Right lobe of liver (tissue), 6 donors: ENCODE data around the gene BICDL1. TPM values are rescaled to one million over a fixed set of nuclear protein-coding genes. Genes with fewer than 3 reads are reported as not detected.
A peak's percentile ranks its signal among the peaks of the same experiment; 100 is the strongest.

Experiments
- ATAC-seq, 4 donors: fragments of 200-7000 bp; cut with Tn5 transposase; one replicate each; pipeline ENCODE4 v1.9.1; 2020; ENCODE audit warnings: mild to moderate bottlenecking in 4 of 4, moderate library complexity in 4 of 4
- DNase-seq, 3 donors: peaks; one replicate each; pipeline ENCODE4 v3.0.0-alpha.2; 2020
- H3K27ac ChIP-seq, 3 donors: fragments of 200-600 bp; one replicate each; pipeline ENCODE4 v1.8.0; 2022
- H3K27me3 ChIP-seq, 2 donors: fragments of 200-600 bp; one replicate each; pipeline ENCODE4 v1.8.0; 2022
- H3K36me3 ChIP-seq, 4 donors: fragments of 200-600 bp; sonication (generic) in 1 of 4; one replicate each; pipeline versions ENCODE4 v1.5.1 to v1.8.0; 2017 to 2022; ENCODE audit warnings: control low read depth in 1 of 4
- H3K4me1 ChIP-seq, 4 donors: fragments of 200-600 bp; sonication (generic) in 1 of 4; one replicate each; pipeline versions ENCODE4 v1.5.1 to v1.8.0; 2017 to 2022; ENCODE audit warnings: control low read depth in 1 of 4
- H3K4me3 ChIP-seq, 3 donors: fragments of 200-600 bp; one replicate each; pipeline ENCODE4 v1.8.0; 2022
- H3K9me3 ChIP-seq, 4 donors: fragments of 200-600 bp; sonication (generic) in 1 of 4; one replicate each; pipeline versions ENCODE4 v1.5.1 to v1.8.0; 2017 to 2022; ENCODE audit warnings: control low read depth in 1 of 4
- POLR2A ChIP-seq: fragments of 450-650 bp; IDR thresholded peaks from one replicate; pipeline ENCODE4 v1.6.1; 2017; ENCODE audit warnings: antibody characterized with exemption, mild to moderate bottlenecking
- WGBS: methylation state at CpG from one replicate; pipeline ENCODE4 v1.1.6; 2018; ENCODE audit warnings: low coverage, low lambda C conversion rate; ENCODE audit not compliant: insufficient coverage; ENCODE audit errors: missing lambda C conversion rate; 5-methylcytosine and 5-hydroxymethylcytosine counted together
- intact Hi-C, 2 donors: fragments of 100-400 bp; cut with DNase I; formaldehyde crosslinking; loops; one replicate each; pipeline versions ENCODE4 v1.11.2 to v1.14.1; 2022
- total RNA-seq, 6 experiments: library from RNA; depleted of rRNA in 2 of 6; stranded (reverse); fragments of >200 nt in 2 of 6; fragmentation: NEBNext Ultra II Directional in 3 of 6; extraction: Animal tissue kit (Norgen Biotek cat#: 25700) in 3 of 6; gene quantifications; one replicate each; pipeline versions ENCODE4 v1.1.0 to v1.2.4, GENCODE V29; 2016 to 2023
- TF ChIP-seq, protein P1 (sequence below), 4 donors: fragments of 200-600 bp in 3 of 4; fragments of 450-650 bp in 1 of 4; IDR thresholded peaks; one replicate each; pipeline versions ENCODE4 v1.5.1 to v1.8.0; 2016 to 2022; ENCODE audit warnings: antibody characterized with exemption in 4 of 4, mild to moderate bottlenecking in 2 of 4
- donor health status: DM: no; HTN: yes; CAD: no.
- donor health status: DM: no; HTN: no; CAD: no.
- donor health status: DM: no; HTN: no; CAD: no.
- donor health status: DM: no; HTN: yes; CAD: no.
- donor health status: DM: no; HTN: yes; CAD: no.

The BICDL1 gene
- total RNA-seq, 6 experiments from 2014 or later = 1.5 to 13.0 (median 8.7) TPM

DNA sequence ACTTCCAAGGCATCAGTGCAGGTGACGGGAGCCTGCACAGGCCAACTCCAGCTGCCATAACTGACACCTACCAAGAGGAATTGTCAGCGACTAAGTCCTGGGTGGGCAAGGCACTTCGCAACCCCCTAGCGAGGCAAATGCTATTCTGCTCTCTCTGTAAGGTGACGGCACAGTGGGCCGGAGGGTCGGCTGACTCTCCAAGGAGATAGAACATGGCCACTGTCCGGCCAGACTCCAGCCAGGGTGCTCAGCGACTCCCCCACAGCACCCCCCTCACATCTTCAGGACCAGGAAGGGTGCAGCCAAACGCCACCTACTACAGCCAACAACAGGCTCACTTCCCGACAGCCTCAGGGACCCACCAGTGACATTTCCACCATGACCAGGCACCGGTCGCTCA is 114.3 kb downstream of the BICDL1 start:
- Histone ChIP-seq H3K36me3 (peaks cover 2 to 26% (median 10%) of the 10 kb centered on the region in 4 donors), H3K27ac (no peak overlapping the region), H3K27me3 (no peaks in the 10 kb centered on the region), H3K4me1 (peaks cover 0 to 3% (median 0%) of the 10 kb centered on the region in 4 donors), H3K4me3 (no peak overlapping the region), H3K9me3 (no peaks in the 10 kb centered on the region)
- intact Hi-C loops = no loop called here
- DNase-seq (no peak), ATAC-seq (no peak)
- TF ChIP-seq POLR2A = no peak
- TF ChIP-seq, protein P1, sequence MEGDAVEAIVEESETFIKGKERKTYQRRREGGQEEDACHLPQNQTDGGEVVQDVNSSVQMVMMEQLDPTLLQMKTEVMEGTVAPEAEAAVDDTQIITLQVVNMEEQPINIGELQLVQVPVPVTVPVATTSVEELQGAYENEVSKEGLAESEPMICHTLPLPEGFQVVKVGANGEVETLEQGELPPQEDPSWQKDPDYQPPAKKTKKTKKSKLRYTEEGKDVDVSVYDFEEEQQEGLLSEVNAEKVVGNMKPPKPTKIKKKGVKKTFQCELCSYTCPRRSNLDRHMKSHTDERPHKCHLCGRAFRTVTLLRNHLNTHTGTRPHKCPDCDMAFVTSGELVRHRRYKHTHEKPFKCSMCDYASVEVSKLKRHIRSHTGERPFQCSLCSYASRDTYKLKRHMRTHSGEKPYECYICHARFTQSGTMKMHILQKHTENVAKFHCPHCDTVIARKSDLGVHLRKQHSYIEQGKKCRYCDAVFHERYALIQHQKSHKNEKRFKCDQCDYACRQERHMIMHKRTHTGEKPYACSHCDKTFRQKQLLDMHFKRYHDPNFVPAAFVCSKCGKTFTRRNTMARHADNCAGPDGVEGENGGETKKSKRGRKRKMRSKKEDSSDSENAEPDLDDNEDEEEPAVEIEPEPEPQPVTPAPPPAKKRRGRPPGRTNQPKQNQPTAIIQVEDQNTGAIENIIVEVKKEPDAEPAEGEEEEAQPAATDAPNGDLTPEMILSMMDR (IDR thresholded peaks at IDR 0.05) = no peak
- 72% methylated on average over 2 of the region's 13 CpGs for WGBS

DNA sequence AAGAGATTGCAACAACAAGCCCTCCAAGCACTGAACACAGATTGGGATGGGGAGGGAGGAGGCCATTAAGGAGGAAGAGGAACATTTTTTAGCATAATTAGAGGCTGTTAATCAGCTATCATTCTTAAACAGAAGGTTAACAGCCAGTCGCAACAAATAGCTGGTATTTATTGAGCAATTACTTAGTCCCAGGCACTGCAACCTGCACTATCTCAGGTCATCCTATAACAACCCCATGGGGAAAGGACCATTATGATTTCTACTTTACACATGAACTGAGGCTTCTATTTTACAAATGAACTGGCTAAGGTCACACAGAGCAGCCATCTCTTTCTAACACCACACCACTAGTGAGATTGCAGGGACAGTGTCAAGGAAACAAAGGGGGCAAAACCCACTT is 117.1 kb downstream of the BICDL1 start:
- WGBS = 83% methylated on average over 1 of the region's 1 CpG
- DNase-seq (no peak), ATAC-seq (no peak)
- TF ChIP-seq POLR2A = no peak
- Histone ChIP-seq H3K27me3 (no peaks in the 10 kb centered on the region), H3K4me1 (peaks cover 0 to 6% (median 0%) of the 10 kb centered on the region in 4 donors), H3K4me3 (no peak overlapping the region), H3K9me3 (no peaks in the 10 kb centered on the region), H3K36me3 (peaks cover 0 to 16% (median 8%) of the 10 kb centered on the region in 4 donors), H3K27ac (no peak overlapping the region)
- intact Hi-C loops = no loop called here

DNA sequence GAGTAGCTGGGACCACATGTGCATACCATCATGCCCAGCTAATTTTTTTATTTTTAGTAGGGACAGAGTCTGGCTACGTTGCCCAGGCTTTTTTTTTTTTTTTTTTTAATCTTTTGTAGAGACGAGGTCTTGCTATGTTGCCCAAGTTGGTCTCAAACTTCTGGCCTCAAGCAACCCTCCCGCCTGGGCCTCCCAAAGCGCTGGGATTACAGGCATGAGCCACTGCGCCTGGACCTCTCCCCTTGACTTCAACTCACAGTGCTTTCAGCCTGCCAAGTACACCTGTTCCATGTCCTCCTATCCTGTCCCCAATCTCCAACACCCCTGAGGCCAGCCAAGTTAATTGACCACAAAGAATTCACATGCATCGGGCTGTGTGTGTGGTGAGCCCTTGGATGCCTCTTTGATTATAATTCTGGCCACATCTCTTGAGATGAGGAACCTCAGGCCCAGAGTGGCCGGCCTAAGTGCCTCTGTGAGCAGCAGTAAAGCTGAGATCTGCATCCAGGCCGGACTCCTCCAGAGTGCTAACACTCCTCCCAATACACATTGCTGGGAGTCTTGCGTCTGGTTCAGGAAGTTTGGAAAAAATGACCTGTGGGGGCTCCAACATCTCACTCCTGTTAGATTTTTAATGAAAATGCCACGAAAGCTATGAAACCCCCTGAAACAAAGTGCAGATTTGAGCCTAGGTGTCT is 120.7 kb downstream of the BICDL1 start:
- H3K4me3 ChIP-seq = no peak overlapping the region
- H3K27me3 ChIP-seq = no peaks in the 10 kb centered on the region
- intact Hi-C loops = no loop called here
- H3K9me3 ChIP-seq = no peaks in the 10 kb centered on the region
- ATAC-seq (no peak), DNase-seq (no peak)
- H3K4me1 ChIP-seq = peaks cover 0 to 4% (median 0%) of the 10 kb centered on the region in 4 donors
- H3K36me3 ChIP-seq = peaks cover 0 to 4% (median 0%) of the 10 kb centered on the region in 4 donors
- 78% methylated on average over 7 of the region's 10 CpGs for WGBS
- TF ChIP-seq POLR2A = no peak
- TF ChIP-seq, protein P1 (IDR thresholded peaks at IDR 0.05) = no peak
- no peak overlapping the region for H3K27ac ChIP-seq

DNA sequence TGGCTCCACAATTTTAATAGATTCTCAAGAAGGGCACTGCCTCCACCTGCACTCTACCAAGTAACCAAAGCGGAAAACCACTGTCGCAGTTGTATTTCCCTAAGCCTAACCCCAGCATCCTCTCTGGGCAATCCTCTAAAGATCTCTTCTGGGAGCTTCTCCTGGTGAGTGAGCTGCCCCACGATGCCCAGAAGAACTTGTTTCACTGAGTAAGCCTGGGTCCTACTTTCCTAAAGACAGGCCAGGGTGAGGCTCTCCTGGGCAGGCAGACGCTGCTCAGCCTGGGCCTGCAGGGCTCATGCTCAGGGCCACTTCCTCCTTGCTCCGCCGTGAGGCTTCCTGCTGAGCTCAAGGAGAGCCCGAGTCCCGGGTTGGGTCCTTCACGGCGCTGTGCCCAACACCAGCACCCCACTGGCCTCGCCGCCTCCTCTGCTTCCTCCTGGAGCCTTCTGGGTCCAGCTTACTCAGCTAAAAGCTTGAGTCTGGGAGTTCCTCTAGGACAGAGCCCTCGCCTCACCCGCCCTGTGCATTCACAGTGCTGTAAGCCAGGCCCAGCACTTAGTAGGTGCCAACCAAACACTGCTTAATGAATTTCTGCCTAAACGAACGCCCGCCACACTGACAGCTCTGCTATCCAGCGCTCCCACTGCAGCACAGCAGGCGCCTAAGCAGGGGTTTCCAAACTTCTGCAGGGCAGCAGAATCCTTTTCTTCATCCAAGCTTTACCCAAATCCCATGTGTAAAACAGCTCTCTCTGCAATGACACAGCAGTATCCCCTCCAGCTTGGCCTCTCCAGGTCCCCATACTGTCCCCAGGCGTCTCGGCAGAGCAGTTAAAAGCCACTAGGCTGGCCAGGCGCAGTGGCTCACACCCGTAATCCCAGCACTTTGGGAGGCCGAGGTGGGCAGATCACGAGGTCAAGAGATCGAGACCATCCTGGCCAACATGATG is 121.8 kb downstream of the BICDL1 start:
- H3K4me1 ChIP-seq = peaks cover 0 to 11% (median 0%) of the 10 kb centered on the region in 4 donors
- TF ChIP-seq POLR2A = no peak
- TF ChIP-seq, protein P1 (IDR thresholded peaks at IDR 0.05) = no peak
- no peak overlapping the region for H3K27ac ChIP-seq
- peaks cover 0 to 4% (median 0%) of the 10 kb centered on the region in 4 donors for H3K36me3 ChIP-seq
- peak; percentile 69 to 84 (median 75) for DNase-seq
- intact Hi-C loops = no loop called here
- H3K9me3 ChIP-seq = no peaks in the 10 kb centered on the region
- 77% methylated on average over 14 of the region's 26 CpGs for WGBS
- peak; percentile 80 to 94 (median 90) for ATAC-seq
- H3K4me3 ChIP-seq = no peak overlapping the region
- H3K27me3 ChIP-seq = no peaks in the 10 kb centered on the region
